IPS DF 19.7 (cell line): ENCODE data around the gene PEX11G.

Experiments used
- DNase-seq: peaks from one replicate; pipeline ENCODE4 v3.0.0-alpha.2; 2013; ENCODE audit warnings: low read depth, low spot score

PEX11G gene

DNA sequence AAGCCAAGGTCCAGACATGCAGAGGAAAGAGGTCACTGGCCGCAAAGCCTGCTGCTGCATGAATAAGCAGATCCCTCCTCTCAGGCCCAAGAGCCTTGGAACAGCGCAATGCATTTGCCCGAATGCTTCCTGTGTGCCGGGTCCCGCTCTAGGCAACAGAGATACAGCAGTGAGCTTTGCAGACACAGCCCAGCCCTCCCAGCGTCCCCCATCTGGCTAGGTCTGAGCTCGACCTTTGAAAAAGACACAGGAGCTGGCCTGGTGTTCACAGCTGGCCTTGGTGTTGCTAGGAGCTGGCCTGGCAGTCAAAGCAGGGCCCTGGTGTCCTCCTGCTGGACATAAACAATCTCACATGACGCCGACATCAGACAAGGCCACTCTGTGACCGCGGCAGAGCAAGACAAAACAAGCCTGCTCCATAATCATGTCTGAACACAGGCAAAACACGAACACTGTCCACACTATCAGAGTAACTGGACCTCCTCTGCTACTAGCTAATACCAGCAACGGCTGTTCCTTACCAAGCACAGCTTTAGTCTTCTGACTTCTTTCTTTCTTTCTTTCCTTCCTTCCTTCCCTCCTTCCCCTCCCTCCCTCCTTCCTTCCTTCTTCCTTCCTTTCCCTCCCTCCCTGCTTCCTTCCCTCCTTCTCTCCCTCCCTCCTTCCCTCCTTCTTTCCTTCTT, 5.7 kb upstream of the PEX11G start:
- no peak for DNase-seq

DNA sequence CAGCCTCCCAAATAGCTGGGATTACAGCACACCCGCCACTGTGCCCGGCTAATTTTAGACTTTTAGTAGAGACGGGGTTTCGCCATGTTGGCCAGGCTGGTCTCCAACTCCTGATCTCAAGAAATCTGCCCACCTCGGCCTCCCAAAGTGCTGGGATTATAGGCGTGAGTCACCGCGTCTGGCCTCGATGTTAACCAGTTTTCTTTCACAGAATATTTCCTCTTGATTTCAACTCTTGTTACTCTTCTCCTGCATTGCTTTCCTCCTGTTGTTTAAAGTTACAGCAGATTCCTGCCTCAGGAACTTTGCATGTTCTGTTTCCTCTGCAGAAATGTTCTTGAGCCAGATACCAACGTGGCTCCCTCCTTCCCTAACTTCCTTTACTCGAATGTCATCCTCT, 3.7 kb upstream of the PEX11G start:
- no peak for DNase-seq

DNA sequence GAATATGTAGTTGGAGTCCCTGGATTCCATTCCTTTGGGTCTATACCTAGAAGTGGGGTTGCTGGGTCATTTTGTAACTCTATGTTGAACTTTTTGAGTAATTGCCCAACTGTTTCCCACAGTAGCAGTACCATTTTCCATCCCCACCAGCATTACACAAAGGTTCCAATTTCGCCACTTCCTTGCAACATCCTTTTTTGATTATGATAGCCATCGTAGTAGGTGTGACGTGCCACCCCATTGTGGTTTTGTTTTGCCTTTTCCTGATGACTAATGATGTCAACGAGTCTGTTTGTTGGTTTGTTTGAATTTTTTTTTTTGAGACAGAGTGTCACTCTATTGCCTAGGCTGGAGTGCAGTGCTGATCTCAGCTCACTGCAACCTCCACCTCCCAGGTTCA, 3.3 kb upstream of the PEX11G start:
- no peak for DNase-seq

DNA sequence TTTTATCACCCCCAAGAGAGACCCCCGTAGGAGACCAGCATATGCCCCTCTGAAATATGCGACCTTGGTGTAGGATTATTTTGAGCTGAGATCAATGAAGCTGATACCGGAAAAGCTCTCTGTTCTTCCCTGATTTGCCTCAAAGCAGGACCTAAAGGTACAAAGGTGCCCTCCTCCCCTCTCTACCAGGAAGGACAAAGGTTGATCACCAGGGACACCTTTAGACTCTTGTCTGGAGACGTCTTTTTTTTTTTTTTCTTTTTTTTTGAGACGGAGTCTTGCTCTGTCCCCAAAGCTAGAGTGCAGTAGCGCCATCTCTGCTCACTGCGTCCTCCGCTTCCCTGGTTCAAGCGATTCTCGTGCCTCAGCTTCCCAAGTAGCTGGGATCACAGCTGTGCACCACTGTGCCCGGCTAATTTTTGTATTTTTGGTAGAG, 792 bp upstream of the PEX11G start:
- no peak for DNase-seq

DNA sequence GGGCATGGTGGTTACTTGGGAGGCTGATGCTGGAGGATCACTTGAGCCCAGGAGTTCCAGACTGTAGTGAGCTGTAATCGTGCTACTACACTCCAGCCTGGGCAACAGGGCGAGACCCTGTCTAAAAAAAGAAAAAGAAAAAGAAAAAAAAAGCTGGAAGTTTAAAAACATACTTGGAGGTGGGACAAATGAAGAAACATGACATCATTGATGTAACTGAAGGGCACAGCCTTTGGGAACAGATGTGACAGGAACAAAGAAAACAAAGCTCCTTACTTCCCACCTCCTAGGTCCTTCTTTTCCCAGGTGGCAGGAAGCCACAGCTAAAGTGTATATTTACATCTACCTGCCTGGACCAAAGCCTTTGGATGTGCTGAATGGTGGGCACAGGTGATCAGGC, 1.9 kb downstream of the PEX11G start:
- no peak for DNase-seq

DNA sequence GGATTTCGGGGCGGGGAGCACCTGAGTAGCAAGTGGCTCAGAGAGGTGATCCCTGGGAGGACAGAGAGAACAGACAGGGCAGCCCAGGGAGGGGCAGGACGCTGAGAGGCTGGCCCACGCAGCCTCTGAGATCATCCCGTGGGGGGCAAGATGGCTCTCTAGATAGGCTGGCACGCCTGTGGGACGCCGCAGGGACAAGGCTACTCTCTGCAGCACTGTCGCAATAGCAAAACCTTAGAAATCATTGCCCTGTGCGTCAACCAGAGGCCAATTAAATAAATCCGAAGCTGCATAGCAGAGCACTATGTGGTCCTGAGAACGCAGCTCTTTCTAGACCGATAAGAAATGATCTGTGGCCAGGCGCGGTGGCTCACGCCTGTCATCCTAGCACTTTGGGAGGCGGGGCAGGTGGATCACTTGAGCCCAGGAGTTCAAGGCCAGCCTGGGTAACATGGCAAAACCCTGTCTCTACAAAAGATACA, 5.1 kb downstream of the PEX11G start:
- no peak for DNase-seq

DNA sequence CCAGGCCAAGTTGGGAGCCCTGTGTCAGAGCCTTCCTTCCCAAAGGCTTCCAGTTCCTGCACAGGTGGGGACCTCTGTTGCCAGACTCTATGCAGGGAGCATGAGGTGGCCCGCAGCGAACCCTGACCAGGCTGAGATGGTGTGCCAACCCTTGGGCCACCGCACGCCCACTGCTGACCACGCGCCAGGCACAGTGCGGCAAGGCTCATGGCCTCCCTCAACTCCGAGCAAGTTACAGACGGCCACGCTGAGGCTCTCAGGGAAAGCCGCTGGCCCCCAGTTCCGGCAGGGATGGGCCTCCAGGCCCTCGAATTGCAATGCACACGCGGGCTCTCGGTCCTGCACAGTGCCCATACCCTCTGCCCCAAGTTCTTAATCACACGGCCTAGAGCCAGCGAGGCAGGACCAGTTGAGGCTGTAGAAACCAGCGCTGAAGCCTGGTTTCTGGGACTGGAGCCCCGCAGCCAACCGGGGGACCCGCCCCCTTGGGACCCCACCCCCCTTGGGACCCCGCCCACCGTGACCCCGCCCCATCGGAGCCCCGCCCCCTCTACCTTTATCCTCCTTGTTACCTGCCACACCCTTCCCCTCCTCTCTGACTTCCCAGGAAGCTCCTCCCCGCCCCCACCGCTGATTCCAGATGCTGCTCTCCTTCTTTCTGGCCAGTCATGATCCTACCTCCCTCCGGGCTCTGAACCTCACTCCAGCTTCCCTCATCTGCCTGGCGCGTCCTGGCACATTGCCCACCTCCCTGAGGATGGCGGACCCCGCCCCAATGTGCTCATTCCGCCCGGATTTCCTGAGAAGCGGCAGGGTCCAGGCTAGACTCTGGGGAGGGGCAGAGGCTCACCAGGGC, 6.0 kb downstream of the PEX11G start:
- no peak for DNase-seq

DNA sequence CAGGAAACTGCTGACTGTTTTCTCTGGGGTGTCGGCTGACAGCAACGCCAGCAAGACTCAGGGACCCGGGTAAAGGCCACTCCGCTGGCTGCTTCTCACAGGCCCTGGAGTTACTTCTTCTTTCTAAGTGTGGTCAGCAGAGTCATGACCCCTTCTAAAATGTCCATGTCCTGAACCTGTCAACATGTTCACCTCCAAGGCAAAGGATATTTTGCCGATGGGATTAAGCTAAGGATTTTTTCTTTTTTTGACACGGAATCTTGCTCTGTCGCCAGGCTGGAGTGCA, 7.9 kb downstream of the PEX11G start:
- DNase-seq, result no peak

DNA sequence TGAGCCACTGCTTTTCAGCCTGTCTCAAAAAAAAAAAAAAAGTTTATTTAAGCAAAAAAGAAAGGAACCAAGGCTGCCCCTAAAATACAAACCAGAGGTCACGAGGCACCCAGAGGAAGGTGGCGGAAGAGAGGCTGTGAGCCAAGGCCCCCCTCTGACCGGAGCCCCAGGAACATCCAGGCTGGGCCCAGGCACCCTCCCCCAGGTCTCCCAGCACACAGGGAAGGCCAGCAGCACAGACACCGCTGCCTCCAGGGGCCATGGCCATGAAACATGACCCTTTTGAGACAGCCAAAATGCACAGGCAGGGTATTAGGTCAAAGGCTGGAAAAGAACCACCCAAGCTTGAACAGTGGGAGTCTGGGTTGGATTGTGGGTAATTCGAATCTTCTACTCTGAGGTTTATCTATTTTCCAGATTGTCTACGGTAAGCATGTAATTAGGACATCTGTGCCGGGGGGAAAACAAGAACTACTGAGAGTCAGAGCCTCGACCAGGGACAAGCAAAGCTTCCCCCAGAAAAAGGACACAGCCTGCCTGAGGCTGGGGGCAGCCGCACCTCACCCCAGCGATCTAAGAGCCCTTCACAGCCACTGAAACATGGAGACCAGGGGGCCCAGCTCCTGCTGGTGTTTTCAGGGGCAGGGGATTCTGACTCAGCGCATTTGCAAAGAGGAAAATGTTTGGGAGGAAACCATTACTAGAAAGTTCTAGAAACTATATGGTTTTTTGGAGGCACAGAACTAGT, 8.4 kb downstream of the PEX11G start:
- no peak for DNase-seq

DNA sequence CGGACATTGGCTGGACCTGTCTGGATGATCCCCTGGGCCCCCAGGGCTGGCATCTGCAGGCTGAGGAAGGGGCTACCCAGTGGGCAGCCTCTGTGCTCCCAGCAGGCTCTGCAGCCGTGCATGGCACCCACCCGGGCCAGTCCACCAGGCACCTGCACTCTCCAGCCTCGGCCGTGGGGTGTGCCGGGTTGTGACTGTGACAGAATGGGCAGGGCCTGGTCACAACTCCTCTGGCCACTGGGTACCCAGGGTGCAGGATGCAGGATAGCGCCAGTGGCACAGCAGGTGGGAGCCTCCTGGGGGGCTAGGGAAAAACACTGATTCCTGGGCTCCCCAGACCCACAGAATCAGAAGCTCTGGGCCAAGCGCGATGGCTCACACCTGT, 10.0 kb downstream of the PEX11G start:
- DNase-seq, result no peak

DNA sequence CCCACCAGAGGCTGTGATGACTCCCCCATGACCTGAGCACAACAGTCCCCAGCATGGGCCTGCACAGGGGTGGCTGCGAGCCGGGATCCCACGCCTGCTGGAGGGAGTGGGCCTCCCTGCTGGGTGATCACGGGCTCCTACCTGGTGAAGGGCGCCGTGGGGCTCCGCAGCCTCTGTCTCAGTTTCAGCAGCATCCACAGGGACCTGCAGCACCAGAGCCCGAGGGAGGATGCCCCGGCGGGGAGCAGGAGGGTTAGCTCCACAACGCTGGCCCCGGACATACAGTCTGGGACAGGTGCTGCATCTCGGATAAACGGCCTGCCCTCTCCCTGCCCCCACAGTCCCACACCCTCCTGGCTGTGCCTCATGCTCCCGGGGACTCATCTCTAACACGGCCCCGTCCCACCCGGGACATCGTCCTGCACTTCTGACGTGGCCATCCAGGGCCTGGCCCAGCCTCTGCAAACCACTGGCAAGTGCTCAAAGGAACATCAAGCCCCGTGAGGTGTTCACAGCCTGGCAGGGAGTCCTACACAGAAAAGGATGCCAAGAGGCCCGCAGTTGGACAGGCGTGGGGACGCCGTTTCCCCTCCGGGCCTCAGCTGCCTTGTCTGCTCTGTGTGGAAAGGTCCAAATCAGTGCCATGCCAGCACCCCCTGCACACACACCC, 10.5 kb downstream of the PEX11G start:
- DNase-seq, result no peak

DNA sequence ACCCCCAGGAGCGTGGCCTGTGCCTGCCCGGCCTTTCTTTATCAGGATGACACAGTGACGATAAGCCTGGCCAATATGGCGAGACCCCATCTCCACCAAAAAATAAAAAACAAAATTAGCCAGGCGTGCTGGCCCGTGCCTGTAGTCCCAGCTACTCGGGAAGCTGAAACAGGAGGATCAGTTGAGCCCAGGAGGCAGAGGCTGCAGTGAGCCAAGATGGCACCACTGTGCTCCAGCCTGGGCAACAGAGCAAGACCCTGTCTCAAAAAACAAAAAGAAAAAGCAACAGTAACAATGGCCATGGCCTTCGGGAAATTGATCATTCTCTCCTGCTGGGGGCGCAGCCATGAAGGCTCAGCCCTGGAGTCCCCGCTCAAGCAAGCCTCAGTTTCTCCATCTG, 11.1 kb downstream of the PEX11G start:
- DNase-seq, result no peak

DNA sequence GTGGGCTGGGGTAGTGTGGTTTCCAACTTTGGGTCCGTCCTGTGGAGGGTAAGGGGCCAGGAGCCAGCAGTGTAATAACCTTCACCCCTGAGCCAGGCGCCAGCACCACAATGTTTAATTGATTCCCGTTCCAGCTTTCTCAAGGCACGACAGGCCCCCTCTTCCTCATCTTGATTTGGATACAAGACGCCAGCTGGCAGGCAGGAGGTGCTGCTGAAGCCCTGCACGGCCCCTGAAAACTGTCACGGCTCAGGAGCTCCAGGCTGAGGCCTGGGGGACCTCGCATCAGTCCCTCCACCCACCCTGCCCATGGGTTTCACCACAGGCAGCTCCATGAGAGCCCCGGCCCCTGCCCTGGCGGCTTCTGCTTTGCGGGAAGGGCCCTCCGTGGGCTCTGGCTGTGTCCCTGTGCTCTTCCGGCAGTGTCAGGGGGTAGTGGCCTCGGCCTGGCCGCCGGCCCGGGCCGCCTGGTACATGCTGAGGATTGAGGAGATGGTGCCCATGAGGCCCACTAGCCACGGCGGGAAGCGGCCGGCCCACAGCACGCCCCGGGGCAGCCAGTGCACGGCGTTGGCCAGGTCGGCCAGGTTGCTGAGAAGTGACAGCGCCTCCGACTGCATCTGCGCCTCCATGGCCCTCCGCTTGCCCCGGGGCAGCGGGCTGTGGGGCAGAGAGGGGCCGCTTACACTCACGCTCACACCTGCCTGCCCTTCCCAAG, 11.9 kb downstream of the PEX11G start:
- no peak for DNase-seq

DNA sequence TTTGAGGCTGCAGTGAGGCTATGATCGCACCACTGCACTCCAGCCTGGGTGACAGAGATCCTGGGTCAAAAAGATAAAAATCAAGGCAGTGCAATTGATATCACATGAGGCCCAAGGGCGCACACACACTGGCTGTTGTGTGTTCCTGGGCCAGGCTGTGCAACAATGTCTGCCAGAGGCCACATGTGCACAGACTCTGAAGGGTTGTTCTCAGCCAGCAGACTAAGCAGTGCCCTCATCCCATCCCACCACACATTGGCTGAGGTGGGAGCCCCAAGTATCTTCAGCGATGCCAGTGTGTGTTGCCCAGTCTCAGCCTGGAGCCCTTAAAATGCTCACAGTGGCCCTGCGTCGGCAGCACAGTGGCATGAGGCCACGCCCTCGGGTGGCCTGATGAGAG, 12.6 kb downstream of the PEX11G start:
- no peak for DNase-seq

DNA sequence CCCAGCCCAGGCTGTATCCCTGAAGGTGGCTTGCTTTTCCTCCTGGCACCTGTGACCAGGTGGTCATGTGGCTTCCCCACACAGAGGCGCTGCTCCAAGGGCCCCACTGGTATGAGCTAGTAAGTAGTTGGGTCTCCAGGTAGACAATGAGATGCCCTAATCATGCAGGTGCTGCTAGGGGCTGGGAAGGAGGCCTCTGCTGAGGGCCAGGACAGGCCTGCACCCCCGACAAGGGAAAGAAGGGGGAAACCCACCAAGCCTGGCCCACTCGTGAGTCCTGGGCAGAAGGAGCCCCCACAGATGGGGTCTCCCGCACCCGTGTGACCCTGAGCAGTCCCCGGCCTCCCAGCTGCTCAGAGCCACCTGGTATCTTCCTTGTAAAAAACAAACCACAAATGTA, 13.2 kb downstream of the PEX11G start:
- no peak for DNase-seq

DNA sequence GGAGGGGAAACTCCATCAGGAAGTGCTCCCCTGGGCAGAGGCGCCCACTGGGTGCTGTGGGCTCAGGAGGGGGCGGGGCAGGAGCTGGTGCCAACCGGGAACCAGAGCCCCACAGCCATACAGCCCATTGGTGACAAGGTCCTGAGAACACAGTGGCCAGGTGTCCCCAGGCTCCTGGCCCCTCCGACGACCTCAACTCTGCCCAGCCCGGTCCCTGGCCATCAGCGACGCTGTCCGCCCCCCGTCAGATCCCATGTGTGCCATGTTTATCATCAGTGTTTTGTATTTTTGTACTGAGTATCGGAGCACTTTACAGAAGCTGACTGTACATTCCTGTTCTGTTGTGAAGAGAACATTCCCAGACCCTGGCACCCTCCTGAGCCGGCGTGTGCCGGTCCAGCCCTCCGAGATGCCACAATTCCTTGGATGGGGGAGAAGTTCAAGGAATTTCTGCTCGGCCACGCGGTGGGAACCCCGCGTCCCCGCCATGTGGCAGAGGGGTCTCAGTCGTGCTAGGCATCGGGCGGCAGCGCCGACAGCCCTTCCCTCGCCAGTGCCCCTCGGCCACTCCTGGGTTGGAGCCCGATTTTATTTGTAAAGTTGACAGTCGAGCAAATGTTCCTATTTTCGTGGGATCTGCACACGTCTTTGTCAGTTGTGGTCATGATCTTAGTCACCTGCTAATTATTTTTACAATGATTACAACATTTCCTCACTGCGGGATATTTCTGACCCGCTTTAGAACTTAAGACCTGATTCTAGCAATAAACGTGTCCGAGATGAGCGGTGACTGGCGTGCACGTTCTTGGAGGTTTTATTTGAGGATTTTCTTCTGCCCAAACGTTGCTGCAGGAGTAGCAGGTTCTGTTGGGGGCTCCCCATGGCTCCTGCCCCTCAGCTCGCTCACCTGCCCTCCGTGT, 16.9 kb downstream of the PEX11G start:
- no peak for DNase-seq

DNA sequence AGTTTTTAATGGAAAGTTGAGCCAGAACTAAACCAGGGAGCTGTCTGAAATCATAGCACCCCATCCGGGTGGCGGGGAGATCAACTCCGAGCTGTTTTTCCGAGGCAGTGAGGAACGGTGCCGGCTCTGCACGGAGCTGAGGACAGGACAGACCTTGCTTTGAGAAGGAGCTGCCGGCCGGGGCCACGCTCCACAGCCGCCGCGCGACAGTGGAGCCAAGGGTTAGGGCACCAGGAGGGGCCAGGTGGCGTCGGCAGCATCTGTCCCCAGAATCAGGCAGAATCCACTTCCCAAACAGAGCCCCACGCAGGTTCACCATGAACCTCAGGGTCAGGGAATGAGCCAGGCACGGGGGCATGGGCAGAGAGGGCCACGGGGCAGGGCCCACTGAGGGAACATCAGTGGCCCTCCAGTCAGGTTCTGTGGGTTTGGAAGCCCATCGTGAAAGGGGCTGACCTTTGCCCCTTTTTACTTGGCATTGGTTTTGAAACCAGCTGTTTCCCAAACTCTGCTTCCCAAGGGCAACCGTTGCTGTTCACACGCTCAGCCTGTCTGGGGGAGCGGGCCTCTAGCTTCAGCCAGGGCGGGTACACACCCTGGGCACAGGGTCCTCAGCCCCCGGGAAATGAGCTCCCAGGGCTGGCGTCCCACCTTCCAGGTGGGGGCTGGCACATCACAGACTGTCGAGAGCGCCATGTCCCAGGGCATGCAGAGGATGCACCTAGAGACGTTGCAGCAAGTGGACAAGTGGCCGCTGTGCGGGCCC, 18.1 kb downstream of the PEX11G start:
- no peak for DNase-seq

DNA sequence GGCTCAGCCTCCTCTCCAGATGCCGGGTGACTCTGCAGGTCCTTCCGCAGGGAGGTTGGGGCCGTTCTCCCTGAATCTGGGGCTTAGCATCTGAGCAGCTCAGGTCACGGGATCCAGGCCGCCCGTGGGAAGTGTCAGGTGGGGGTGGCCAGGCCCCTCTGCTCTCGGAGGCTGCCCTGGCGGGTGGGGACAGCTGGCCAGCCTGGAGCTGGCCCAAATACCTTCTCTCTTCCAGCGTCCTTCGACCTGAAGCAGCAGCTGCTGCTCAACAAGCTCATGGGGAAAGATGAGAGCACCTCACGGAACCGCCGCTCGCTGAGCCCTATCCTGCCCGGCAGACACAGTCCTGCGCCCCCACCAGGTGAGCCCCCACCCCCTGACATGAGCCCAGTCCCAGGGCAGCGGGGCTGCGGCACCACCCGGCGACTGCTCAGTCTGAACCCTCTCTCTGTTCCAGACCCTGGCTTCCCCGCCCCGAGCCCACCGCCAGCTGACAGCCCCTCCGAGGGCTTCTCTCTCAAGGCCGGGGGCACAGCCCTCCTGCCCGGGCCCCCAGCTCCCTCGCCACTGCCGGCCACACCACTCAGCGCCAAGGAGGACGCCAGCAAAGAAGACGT, 19.1 kb downstream of the PEX11G start:
- no peak for DNase-seq

DNA sequence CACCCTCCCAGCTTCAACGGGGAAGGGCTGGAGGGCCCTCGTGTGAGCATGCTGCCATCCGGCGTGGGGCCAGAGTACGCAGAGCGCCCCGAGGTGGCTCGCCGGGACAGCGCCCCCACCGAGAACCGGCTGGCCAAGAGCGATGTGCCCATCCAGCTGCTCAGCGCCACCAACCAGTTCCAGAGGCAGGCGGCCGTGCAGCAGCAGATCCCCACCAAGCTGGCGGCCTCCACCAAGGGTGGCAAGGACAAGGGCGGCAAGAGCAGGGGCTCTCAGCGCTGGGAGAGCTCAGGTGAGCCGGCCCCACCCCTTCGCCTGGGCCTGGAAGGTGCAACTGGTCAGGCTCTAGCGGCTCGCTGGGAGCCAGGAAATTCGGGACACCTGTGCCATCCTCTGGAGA, 20.0 kb downstream of the PEX11G start:
- no peak for DNase-seq
